Left colon (tissue), 2 donors: ENCODE measurements around the gene SH3BGR. TPM values are rescaled to one million over a fixed set of nuclear protein-coding genes. Genes with fewer than 3 reads are reported as not detected.
"Not testable (repeated sequence)": the region's sequence is repeated elsewhere in the genome, so short reads cannot be mapped to it uniquely, and the experiment has no call there.

Experiments
- ATAC-seq: fragments of 200-7000 bp; cut with Tn5 transposase; one replicate; pipeline ENCODE4 v1.9.1; 2020; ENCODE audit warnings: mild to moderate bottlenecking, moderate library complexity
- DNase-seq, 2 donors: peaks; one replicate each; pipeline ENCODE4 v3.0.0-alpha.2; 2020
- intact Hi-C, 2 donors: fragments of 100-400 bp; cut with DNase I in 1 of 2; cut with micrococcal nuclease in 1 of 2; formaldehyde crosslinking; loops; one replicate each; pipeline versions ENCODE4 v1.11.2 to v1.14.0; 2022; cut with DNase I, micrococcal nuclease
- long read RNA-seq: library from polyadenylated mRNA; unstranded; transcript quantifications from one replicate; pipeline ENCODE4 v2.0.0, GENCODE V29; 2021
- total RNA-seq, 2 donors: library from RNA; stranded (reverse); fragmentation: NEBNext Ultra II Directional; extraction: Animal tissue kit (Norgen Biotek cat#: 25700); gene quantifications; one replicate each; pipeline ENCODE4 v1.2.1, GENCODE V29; 2021
- donor health status: DM: no; HTN: no; CAD: no.
- donor health status: DM: yes; HTN: yes; CAD: no.

The SH3BGR gene
- total RNA-seq = 1 to 10 TPM; 2.5 to 5.4 TPM
- long read RNA-seq = 0 reads

GRCh38 chr21:39451332-39452206 is at the start of gene SH3BGR:
Gene SH3BGR, plus strand, starts transcription at chr21:39451970. Its CDS starts 127 bp downstream, at chr21:39452097.
- ATAC-seq (peak; percentile 71), DNase-seq (peak; percentile 24 to 43)
- intact Hi-C loops = no loop called here

DNA sequence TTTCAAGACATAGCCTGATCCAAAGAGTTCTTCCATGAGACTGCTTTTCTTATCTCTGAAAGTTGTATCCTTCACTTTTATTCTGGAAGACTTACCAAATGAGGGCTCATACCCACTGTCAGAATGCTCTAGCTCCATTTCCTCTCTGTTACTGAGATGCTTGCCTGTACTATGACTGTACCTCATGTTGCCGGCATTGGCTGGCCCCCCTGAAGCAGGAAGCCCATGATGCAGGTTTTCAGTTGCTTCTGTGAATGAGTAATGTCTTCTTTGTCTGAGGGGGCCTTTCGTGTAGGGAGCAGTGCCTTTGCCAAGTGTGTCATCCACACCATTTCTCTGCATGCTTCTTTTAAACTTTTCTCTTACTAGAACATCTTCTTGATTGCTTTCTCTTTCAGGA is 45.7 kb upstream of the SH3BGR start:
- DNase-seq (no peak), ATAC-seq (no peak)
- intact Hi-C loops = no loop called here

DNA sequence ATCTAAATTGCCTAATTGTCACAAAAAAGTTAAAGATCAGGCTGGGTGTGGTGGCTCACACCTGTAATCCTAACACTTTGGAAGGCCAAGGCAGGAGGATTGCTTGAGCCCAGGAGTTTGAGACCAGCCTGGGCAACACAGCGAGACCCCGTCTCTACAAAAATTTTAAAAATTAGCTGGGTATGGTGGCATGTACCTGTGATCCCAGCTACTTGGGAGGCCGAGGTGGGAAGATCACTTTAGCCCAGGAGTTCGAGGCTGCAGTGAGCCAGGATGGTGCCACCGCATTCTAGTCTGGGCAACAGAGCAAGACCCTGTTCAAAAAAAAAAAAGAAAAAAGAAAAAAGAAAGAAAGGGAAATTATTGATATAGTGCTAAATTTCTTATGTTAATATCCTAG is 32.6 kb upstream of the SH3BGR start:
- DNase-seq, intact Hi-C loops, ATAC-seq: not testable (repeated sequence)

DNA sequence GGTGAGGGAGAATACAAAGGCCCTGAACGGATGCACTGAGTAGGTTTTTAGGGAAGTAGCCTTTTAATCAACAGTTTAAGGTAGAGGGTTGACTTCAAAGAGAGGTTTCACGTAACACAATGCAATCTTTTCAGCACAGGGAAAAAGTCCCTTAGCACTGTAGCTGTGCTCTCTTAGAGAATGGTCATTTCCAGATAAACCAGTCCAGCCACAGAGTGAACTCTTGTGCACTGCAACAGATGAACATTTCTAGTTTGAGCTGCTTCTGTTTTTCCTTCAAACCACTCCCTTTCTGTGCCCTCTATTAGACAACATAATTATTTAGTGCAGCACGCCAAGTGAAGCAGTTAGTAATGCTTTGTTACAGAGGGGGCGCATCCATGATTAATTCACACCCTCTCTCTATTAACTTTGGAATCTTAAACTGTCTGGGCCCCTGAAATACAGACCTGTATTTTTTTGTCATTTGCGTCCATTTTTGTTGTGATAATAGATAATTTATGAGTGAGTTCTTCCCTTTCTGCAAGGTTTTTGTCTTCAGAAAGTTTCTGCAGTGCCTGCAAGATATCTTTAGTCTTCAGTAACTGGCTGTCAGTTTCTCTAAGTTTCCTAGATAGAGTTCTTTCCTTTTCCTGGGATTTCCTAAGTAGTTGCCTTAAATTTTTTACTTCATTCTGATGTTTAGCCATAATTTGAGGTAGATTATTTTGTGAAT is 29.1 kb upstream of the SH3BGR start:
- DNase-seq = no peak
- intact Hi-C loops = no loop called here
- no peak for ATAC-seq

DNA sequence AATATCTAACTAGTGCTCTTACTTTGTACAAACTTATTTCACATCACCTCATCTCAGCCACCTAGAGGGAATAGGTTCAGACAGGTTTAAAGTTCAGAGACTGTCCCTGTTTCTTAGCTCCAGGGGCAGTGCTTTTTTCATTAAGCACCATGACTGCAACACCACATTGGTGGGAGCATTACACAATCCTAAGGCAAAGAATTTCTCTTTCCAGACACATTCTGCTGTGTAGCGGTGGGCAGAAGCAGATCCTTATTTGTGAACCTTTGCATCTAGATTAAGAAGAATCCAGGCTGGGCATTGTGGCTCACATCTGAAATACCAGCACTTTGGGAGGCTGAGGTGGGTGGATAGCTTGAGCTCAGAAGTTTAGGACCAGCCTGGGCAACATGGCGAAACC is 22.3 kb upstream of the SH3BGR start:
- ATAC-seq = no peak
- intact Hi-C loops = no loop called here
- no peak for DNase-seq

DNA sequence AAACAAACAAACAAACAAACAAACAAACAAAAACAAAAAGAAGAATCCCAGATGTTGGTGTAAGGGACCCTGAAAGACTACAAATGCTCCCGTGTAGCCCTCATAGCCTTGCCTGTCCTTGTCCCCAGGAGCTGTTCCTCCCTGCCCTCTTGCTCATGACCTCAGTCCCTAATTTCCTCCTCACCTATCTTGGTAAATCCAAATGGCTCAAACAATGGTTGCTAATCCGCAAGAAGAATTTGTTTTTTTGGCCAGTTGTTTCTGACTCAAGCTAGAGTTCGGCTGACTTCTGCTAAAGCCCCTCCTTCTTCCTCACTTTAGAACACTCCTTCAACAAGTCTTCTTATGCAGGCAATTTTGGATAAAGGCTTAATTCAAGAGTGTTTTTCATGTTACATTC is 21.8 kb upstream of the SH3BGR start:
- intact Hi-C loops = no loop called here
- DNase-seq (no peak), ATAC-seq (no peak)

- ATAC-seq (no peak), DNase-seq (no peak)
- intact Hi-C loops = no loop called here
Observed at GRCh38 chr21:39430457-39430856, 21.3 kb upstream of the SH3BGR start.

DNA sequence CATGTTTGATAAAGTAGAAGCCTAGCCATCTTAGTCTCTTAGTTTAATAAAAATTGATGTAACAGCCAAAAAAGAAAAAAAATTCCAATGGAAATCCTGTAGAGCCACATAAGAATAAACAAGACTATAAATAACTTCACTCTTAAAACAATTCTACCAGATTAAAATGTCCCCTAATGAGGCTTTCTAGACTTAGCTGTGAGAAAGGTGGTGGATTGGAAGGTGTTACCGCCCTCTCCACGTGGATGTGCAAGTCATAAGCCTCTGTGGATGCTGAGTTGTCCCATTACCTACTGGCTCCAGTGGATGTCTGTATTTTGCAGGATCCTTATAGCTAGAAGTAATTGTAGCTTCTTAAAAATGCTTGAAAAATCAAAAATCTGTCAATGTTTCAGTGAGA is 20.8 kb upstream of the SH3BGR start:
- ATAC-seq (no peak), DNase-seq (no peak)
- intact Hi-C loops = no loop called here

DNA sequence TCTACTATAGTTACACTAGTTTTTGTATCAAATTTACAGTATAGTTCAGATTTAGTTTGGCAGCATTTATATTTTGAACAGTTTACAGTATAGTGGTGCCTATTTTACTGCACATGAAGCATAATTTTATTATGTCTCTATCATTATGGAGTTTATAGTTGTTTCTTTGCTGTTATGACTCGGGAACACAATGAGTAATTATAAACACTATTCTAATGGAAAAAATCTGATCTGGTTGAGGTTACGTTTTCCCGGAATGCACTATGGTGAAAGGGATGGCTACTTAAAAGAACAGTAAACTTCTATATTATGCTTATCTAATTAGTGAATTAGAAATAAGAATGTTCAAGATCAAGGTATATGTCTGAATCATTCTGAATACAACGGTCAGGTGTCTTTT is 16.8 kb upstream of the SH3BGR start:
- no peak for ATAC-seq
- no peak for DNase-seq
- intact Hi-C loops = no loop called here

DNA sequence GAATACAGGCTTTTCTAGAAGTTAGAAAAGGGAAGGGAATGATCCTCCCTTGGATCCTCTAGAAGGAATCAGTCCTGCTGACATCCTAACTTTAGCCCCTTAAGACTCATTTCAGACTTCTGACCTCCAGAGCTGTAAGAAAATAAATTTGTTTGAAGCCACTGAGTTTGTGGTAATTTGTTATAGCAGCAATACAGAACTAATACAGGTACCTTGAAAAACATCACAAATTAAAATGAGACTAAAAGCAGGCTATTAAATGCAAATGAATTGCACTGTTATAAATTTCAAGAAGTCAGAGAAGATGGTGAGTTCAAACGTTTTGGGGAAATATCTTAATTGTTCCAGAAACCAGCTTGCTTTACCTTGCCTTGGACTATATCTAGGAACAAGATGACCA is 12.5 kb upstream of the SH3BGR start:
- DNase-seq (no peak), ATAC-seq (no peak)
- intact Hi-C loops = no loop called here

- intact Hi-C loops = no loop called here
- peak; percentile 30 for ATAC-seq
- no peak for DNase-seq
Observed at GRCh38 chr21:39441502-39442475, 10.0 kb upstream of the SH3BGR start.

DNA sequence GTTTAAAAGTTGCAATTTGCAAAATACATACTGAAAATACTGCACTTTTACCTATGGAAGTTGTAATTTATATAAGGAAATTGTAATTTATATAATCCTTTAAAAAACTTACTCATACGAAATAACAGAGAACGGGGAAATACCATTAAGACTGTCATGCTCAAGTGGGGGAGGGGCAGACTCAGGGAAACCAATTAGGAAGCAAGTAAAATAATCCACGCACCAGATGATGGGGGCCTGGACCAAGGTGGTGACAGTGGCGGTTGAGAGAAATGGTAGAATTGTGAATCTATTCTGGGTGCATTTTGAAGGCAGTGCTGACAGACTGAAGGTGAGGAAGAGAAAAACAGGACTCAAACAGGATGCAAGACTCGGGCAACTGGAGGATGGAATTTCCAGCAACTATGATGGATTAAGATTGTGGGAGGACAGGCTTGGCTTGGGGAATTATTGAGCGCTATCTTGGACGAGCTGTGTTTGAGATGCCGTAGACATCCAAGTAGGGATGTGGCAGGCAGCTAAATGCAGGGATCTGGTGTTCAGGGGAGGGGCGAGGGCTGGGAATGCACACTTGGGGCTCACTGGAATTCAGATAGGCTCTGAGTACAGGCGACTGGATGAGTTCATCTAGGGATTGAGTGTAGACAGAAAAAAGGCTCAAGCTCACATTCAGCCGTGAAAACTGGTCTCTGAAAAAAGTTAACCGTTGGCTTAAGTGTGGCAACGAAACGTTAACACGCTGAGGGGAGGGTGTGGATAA is 7.2 kb upstream of the SH3BGR start:
- intact Hi-C loops = no loop called here
- peak; percentile 7 for ATAC-seq
- no peak for DNase-seq

GRCh38 chr21:39445321-39446269 is 6.2 kb upstream of the SH3BGR start, which contains the start of gene LCA5L:
Gene LCA5L, minus strand, starts transcription at chr21:39445778. Its CDS starts 17,285 bp downstream, at chr21:39428493.
- ATAC-seq = peak; percentile 93
- intact Hi-C loops = no loop called here
- peak; percentile 89 to 93 for DNase-seq

- DNase-seq (no peak), ATAC-seq (no peak)
- intact Hi-C loops = no loop called here
Observed at GRCh38 chr21:39447264-39447663, 4.5 kb upstream of the SH3BGR start.

DNA sequence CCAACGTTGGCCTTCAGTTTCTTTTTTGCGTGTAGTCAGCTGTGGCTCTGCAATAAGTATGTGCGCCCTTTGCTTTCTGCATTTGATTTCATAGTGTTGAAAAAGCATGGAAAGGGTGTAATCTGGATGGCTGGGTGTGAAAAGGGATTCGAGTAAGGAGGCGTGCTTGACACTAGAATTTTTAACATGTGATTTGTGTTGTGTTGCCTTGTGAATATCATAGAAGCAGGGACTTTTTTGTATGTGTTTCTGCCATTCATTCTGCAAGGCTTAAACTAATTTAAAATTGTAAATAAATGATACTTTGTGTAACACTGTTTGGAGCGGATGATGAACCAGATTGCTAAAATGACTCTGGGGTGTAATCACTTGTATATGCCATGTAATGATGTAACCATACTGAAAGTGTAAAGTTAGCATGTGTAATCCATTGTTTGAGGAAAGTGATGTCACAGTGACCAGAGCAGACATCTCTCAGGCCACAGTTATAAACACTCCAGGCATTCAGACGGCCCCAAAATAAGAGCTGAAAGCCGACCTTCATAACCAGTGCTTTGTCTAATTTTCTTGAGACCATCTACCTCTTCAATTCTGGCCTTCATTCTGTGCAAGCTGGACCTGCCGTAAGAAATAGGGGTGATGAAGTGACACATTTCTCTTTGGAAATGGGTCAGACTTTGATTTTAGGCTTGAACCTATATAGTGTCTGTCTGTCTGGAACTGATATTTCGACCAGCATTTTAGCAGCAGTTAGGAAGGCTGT is 618 bp downstream of the SH3BGR start:
- no peak for ATAC-seq
- intact Hi-C loops = no loop called here
- DNase-seq = no peak

- intact Hi-C loops = no loop called here
- DNase-seq (no peak), ATAC-seq (no peak)
Observed at GRCh38 chr21:39452970-39453342, 1.2 kb downstream of the SH3BGR start.
